Measurements from ENCODE around the gene COPS7B. TPM values are rescaled to one million over a fixed set of nuclear protein-coding genes. Genes with fewer than 3 reads are reported as not detected.

Gene COPS7B
- total RNA-seq, 3 donors from 2014 or later = 54.8 to 57.7 (median 55.5) TPM

- peaks cover 16% of the 10 kb centered on the region for H3K4me1 Mint-ChIP-seq (ENCODE audit: low read depth)
- no peak for ATAC-seq
- no peaks in the 10 kb centered on the region for H3K36me3 Mint-ChIP-seq (ENCODE audit: insufficient read depth)
- no peaks in the 10 kb centered on the region for H3K27me3 Mint-ChIP-seq (ENCODE audit: low read depth)
- H3K4me3 Mint-ChIP-seq = no peak overlapping the region
- DNase-seq = no peak
- no peaks in the 10 kb centered on the region for H3K9me3 Mint-ChIP-seq
These were observed 16.8 kb upstream of the COPS7B start for GRCh38 chr2:231769170-231770136.

- H3K36me3 Mint-ChIP-seq (ENCODE audit: insufficient read depth) = peaks cover 3% of the 10 kb centered on the region
- peak; percentile 25 to 28 for ATAC-seq
- no peaks in the 10 kb centered on the region for H3K27me3 Mint-ChIP-seq (ENCODE audit: low read depth)
- H3K4me1 Mint-ChIP-seq (ENCODE audit: low read depth) = peaks cover 48% of the 10 kb centered on the region
- peak overlapping the region; percentile 88 for H3K4me3 Mint-ChIP-seq
- no peak for DNase-seq
- no peaks in the 10 kb centered on the region for H3K9me3 Mint-ChIP-seq
These were observed 5.9 kb upstream of the COPS7B start for GRCh38 chr2:231780123-231780908.

- no peaks in the 10 kb centered on the region for H3K27me3 Mint-ChIP-seq (ENCODE audit: low read depth)
These were observed 5.1 kb upstream of the COPS7B start, which contains the start of gene PDE6D for GRCh38 chr2:231780909-231781797. TSS of gene PDE6D (minus strand) at chr2:231781282. CDS start at chr2:231781114, 168 bp downstream.

GRCh38 chr2:231781798-231782726, 4.2 kb upstream of the COPS7B start:
- Mint-ChIP-seq H3K4me1 (ENCODE audit: low read depth) (peaks cover 59% of the 10 kb centered on the region), H3K9me3 (no peaks in the 10 kb centered on the region), H3K27me3 (ENCODE audit: low read depth) (no peaks in the 10 kb centered on the region), H3K4me3 (peak overlapping the region; percentile 88), H3K36me3 (ENCODE audit: insufficient read depth) (peaks cover 3% of the 10 kb centered on the region)
- DNase-seq (no peak), ATAC-seq (no peak)

More at GRCh38 chr2:231780909-231781797, 5.1 kb upstream of the COPS7B start, which contains the start of gene PDE6D:
- ATAC-seq = peak; percentile 94 to 96
- Mint-ChIP-seq H3K9me3 (no peaks in the 10 kb centered on the region), H3K36me3 (ENCODE audit: insufficient read depth) (peaks cover 3% of the 10 kb centered on the region), H3K4me1 (ENCODE audit: low read depth) (peaks cover 55% of the 10 kb centered on the region), H3K4me3 (peak within 1 kb of the TSS; percentile 88)
- peak; percentile 94 for DNase-seq

- DNase-seq (no peak), ATAC-seq (no peak)
- no peaks in the 10 kb centered on the region for H3K27me3 Mint-ChIP-seq (ENCODE audit: low read depth)
- H3K36me3 Mint-ChIP-seq (ENCODE audit: insufficient read depth) = peaks cover 17% of the 10 kb centered on the region
- no peaks in the 10 kb centered on the region for H3K9me3 Mint-ChIP-seq
- H3K4me3 Mint-ChIP-seq = peak overlapping the region; percentile 93
- H3K4me1 Mint-ChIP-seq (ENCODE audit: low read depth) = peaks cover 63% of the 10 kb centered on the region
These were observed 832 bp upstream of the COPS7B start for GRCh38 chr2:231785413-231785812.

- ATAC-seq = no peak
- Mint-ChIP-seq H3K4me1 (ENCODE audit: low read depth) (peaks cover 63% of the 10 kb centered on the region), H3K4me3 (peak overlapping the region; percentile 93), H3K9me3 (no peaks in the 10 kb centered on the region), H3K36me3 (ENCODE audit: insufficient read depth) (peaks cover 18% of the 10 kb centered on the region), H3K27me3 (ENCODE audit: low read depth) (no peaks in the 10 kb centered on the region)
- no peak for DNase-seq
These were observed 446 bp upstream of the COPS7B start for GRCh38 chr2:231785822-231786176.

- Mint-ChIP-seq H3K36me3 (ENCODE audit: insufficient read depth) (peaks cover 25% of the 10 kb centered on the region), H3K4me3 (peak overlapping the region; percentile 93), H3K9me3 (no peaks in the 10 kb centered on the region), H3K27me3 (ENCODE audit: low read depth) (no peaks in the 10 kb centered on the region), H3K4me1 (ENCODE audit: low read depth) (peaks cover 63% of the 10 kb centered on the region)
- ATAC-seq (no peak), DNase-seq (no peak)
These were observed 660 bp downstream of the COPS7B start for GRCh38 chr2:231786917-231787292.

GRCh38 chr2:231791107-231791506, 4.9 kb downstream of the COPS7B start:
- DNase-seq = no peak
- Mint-ChIP-seq H3K36me3 (ENCODE audit: insufficient read depth) (peaks cover 42% of the 10 kb centered on the region), H3K4me3 (no peak overlapping the region), H3K9me3 (no peaks in the 10 kb centered on the region), H3K27me3 (ENCODE audit: low read depth) (no peaks in the 10 kb centered on the region), H3K4me1 (ENCODE audit: low read depth) (peaks cover 23% of the 10 kb centered on the region)
- no peak for ATAC-seq

GRCh38 chr2:231794383-231794782, 8.1 kb downstream of the COPS7B start:
- H3K36me3 Mint-ChIP-seq (ENCODE audit: insufficient read depth) = peaks cover 54% of the 10 kb centered on the region
- H3K9me3 Mint-ChIP-seq = no peaks in the 10 kb centered on the region
- DNase-seq (no peak), ATAC-seq (no peak)
- H3K27me3 Mint-ChIP-seq (ENCODE audit: low read depth) = no peaks in the 10 kb centered on the region
- H3K4me3 Mint-ChIP-seq = no peak overlapping the region
- peaks cover 4% of the 10 kb centered on the region for H3K4me1 Mint-ChIP-seq (ENCODE audit: low read depth)

- H3K4me3 Mint-ChIP-seq = no peak overlapping the region
- H3K4me1 Mint-ChIP-seq (ENCODE audit: low read depth) = peaks cover 1% of the 10 kb centered on the region
- no peak for DNase-seq
- ATAC-seq = no peak
- no peaks in the 10 kb centered on the region for H3K27me3 Mint-ChIP-seq (ENCODE audit: low read depth)
- H3K36me3 Mint-ChIP-seq (ENCODE audit: insufficient read depth) = peaks cover 48% of the 10 kb centered on the region
- no peaks in the 10 kb centered on the region for H3K9me3 Mint-ChIP-seq
These were observed 9.5 kb downstream of the COPS7B start for GRCh38 chr2:231795525-231796327.

- peak; percentile 25 for DNase-seq
- no peaks in the 10 kb centered on the region for H3K4me1 Mint-ChIP-seq (ENCODE audit: low read depth)
- H3K4me3 Mint-ChIP-seq = no peak overlapping the region
- H3K9me3 Mint-ChIP-seq = no peaks in the 10 kb centered on the region
- peaks cover 44% of the 10 kb centered on the region for H3K36me3 Mint-ChIP-seq (ENCODE audit: insufficient read depth)
- no peak for ATAC-seq
- no peaks in the 10 kb centered on the region for H3K27me3 Mint-ChIP-seq (ENCODE audit: low read depth)
These were observed 14.3 kb downstream of the COPS7B start for GRCh38 chr2:231800493-231801091.

GRCh38 chr2:231803501-231804138, 17.4 kb downstream of the COPS7B start:
- no peak for ATAC-seq
- H3K36me3 Mint-ChIP-seq (ENCODE audit: insufficient read depth) = peaks cover 32% of the 10 kb centered on the region

More at GRCh38 chr2:231803501-231804138, 17.4 kb downstream of the COPS7B start:
- DNase-seq = no peak
- Mint-ChIP-seq H3K4me1 (ENCODE audit: low read depth) (no peaks in the 10 kb centered on the region), H3K4me3 (no peak overlapping the region), H3K9me3 (no peaks in the 10 kb centered on the region), H3K27me3 (ENCODE audit: low read depth) (no peaks in the 10 kb centered on the region)

Measured in activated T-cell treated with anti-CD3 and anti-CD28 coated beads, Interleukin-2, amount 50 U/mL, for 4 hours (primary cell).